Neural crest cell (in vitro differentiated cells): ENCODE data around the gene COL16A1. TPM values are rescaled to one million over a fixed set of nuclear protein-coding genes. Genes with fewer than 3 reads are reported as not detected.
A peak's percentile ranks its signal among the peaks of the same experiment; 100 is the strongest.

Experiments used
- DNase-seq: peaks from one replicate; pipeline ENCODE4 v3.0.0; 2021; ENCODE audit warnings: low read depth, mixed read lengths, low spot score
- H3K27ac Mint-ChIP-seq: one replicate; pipeline ENCODE4 v1.8.0; 2021; ENCODE audit warnings: mild to moderate bottlenecking, mixed read lengths; ENCODE audit not compliant: unreplicated experiment
- H3K27me3 Mint-ChIP-seq: 2 replicates; pipeline ENCODE4 v1.8.0; 2021; ENCODE audit warnings: low read depth, mild to moderate bottlenecking, mixed read lengths
- H3K36me3 Mint-ChIP-seq: 2 replicates; pipeline ENCODE4 v1.8.0; 2021; ENCODE audit warnings: low read depth, mild to moderate bottlenecking, mixed read lengths
- H3K4me1 Mint-ChIP-seq: 2 replicates; pipeline ENCODE4 v1.8.0; 2021; ENCODE audit warnings: mixed read lengths
- H3K4me3 Mint-ChIP-seq: one replicate; pipeline ENCODE4 v1.8.0; 2021; ENCODE audit warnings: mild to moderate bottlenecking, mixed read lengths
- H3K9me3 Mint-ChIP-seq: 2 replicates; pipeline ENCODE4 v1.8.0; 2021; ENCODE audit warnings: mixed read lengths
- total RNA-seq: library from RNA; stranded (reverse); gene quantifications from 2 replicates; pipeline ENCODE4 v1.2.1, GENCODE V29; 2021
- TF ChIP-seq, protein P1 (sequence below): fragments of 200-600 bp; sonication (generic); conservative IDR thresholded peaks from 2 replicates; pipeline ENCODE4 v1.5.0; 2021; ENCODE audit warnings: antibody characterized with exemption, mild to moderate bottlenecking

The COL16A1 gene
- total RNA-seq, 1 donor from 2014 or later: 0.72 TPM

DNA sequence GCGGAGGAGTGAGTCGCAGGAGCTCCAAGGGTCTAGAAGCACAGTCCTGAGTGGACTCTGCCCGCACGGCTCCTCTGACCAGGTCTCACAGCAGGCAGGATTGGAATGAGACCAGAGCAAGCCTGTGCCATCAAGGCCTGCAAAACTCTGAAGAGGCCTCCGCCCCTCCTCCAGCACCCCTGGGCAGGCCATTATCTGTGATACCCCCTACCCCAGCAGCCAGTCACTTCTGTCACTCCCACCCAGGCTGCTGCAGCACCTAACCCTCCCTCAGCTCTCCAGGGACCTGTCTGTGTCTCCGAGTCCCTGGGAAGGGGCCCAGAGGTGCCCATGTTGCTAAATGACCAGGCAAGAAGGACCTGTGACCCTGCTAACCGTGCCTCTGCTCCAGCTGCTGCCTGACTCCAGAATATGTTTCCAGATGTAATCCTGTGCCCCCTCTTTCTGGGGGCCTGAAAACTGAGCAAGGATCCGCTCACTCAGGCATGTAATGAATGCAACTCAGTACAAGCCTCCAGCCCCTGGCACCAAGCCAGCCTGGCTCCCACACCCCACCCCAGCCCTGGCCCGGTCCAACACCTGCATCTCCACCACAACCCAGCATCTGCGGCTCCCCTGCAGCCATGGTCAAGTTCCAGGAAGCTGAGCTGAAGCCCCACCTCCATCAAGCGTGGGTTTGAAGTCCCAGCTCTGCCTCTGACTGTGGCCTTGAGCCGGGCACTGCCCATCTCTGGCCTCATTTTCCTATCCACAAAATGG lies 22.1 kb upstream of the COL16A1 start:
- H3K9me3 Mint-ChIP-seq: no peaks in the 10 kb centered on the region

GRCh38 chr1:31725134-31725533 lies 21.3 kb upstream of the COL16A1 start:
- TF ChIP-seq, protein P1, sequence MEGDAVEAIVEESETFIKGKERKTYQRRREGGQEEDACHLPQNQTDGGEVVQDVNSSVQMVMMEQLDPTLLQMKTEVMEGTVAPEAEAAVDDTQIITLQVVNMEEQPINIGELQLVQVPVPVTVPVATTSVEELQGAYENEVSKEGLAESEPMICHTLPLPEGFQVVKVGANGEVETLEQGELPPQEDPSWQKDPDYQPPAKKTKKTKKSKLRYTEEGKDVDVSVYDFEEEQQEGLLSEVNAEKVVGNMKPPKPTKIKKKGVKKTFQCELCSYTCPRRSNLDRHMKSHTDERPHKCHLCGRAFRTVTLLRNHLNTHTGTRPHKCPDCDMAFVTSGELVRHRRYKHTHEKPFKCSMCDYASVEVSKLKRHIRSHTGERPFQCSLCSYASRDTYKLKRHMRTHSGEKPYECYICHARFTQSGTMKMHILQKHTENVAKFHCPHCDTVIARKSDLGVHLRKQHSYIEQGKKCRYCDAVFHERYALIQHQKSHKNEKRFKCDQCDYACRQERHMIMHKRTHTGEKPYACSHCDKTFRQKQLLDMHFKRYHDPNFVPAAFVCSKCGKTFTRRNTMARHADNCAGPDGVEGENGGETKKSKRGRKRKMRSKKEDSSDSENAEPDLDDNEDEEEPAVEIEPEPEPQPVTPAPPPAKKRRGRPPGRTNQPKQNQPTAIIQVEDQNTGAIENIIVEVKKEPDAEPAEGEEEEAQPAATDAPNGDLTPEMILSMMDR: no peak
- Mint-ChIP-seq H3K27ac (no peak overlapping the region), H3K36me3 (no peaks in the 10 kb centered on the region), H3K4me1 (peaks cover 3% of the 10 kb centered on the region), H3K4me3 (no peak overlapping the region), H3K27me3 (peaks cover 11% of the 10 kb centered on the region), H3K9me3 (no peaks in the 10 kb centered on the region)
- no peak for DNase-seq

More for the DNA sequence above, 22.1 kb upstream of the COL16A1 start:
- Mint-ChIP-seq H3K4me1 (peaks cover 3% of the 10 kb centered on the region), H3K27ac (no peak overlapping the region), H3K27me3 (peaks cover 11% of the 10 kb centered on the region), H3K4me3 (no peak overlapping the region), H3K36me3 (no peaks in the 10 kb centered on the region)
- TF ChIP-seq, protein P1: no peak
- no peak for DNase-seq

GRCh38 chr1:31723828-31724359 lies 20.1 kb upstream of the COL16A1 start:
- Mint-ChIP-seq H3K4me1 (peaks cover 5% of the 10 kb centered on the region), H3K4me3 (no peak overlapping the region), H3K9me3 (no peaks in the 10 kb centered on the region), H3K36me3 (no peaks in the 10 kb centered on the region), H3K27me3 (peaks cover 11% of the 10 kb centered on the region), H3K27ac (no peak overlapping the region)
- TF ChIP-seq, protein P1: no peak
- peak; percentile 84 for DNase-seq

- Mint-ChIP-seq H3K4me1 (peaks cover 33% of the 10 kb centered on the region), H3K27me3 (peaks cover 24% of the 10 kb centered on the region), H3K4me3 (no peak overlapping the region), H3K27ac (no peak overlapping the region), H3K36me3 (no peaks in the 10 kb centered on the region), H3K9me3 (no peaks in the 10 kb centered on the region)
- TF ChIP-seq, protein P1: no peak
- no peak for DNase-seq
Measured at GRCh38 chr1:31718327-31718897, 14.6 kb upstream of the COL16A1 start.

GRCh38 chr1:31717341-31717740 lies 13.5 kb upstream of the COL16A1 start:
- no peak overlapping the region for H3K27ac Mint-ChIP-seq
- H3K27me3 Mint-ChIP-seq: peaks cover 20% of the 10 kb centered on the region
- TF ChIP-seq, protein P1: no peak
- H3K36me3 Mint-ChIP-seq: no peaks in the 10 kb centered on the region
- H3K9me3 Mint-ChIP-seq: no peaks in the 10 kb centered on the region
- H3K4me1 Mint-ChIP-seq: peaks cover 33% of the 10 kb centered on the region
- no peak overlapping the region for H3K4me3 Mint-ChIP-seq
- no peak for DNase-seq
